ENCODE data around the gene SPAG9.
A peak's percentile ranks its signal among the peaks of the same experiment; 100 is the strongest.

Gene SPAG9

DNA sequence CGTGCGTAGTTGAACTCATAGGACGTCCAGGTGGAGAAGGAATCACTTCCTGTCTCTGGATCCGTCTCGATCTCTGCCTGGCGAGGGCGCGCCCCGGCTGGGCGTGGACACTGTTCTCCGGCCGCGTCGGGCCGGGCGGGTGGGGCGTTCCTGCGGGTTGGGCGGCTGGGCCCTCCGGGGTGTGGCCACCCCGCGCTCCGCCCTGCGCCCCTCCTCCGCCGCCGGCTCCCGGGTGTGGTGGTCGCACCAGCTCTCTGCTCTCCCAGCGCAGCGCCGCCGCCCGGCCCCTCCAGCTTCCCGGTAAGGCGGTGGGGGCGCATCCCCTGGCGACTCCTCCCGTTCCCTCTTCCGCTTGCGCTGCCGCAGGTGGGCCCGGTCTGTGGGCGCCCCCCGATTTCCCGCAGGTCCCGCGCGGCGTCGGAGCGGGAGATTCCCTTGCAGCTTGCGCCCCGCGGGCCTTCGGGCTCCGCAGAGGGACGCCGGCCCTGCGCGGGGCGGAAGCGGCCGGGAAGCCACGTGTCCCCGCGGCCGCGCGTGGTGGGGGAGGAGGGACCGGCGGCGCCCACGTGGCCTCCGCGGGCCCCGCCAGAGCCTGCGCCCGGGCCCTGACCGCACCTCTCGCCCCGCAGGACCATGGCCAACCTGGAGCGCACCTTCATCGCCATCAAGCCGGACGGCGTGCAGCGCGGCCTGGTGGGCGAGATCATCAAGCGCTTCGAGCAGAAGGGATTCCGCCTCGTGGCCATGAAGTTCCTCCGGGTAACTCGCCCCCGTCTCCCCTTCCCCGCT is 45.7 kb upstream of the SPAG9 start, which contains the start of gene NME2:
Gene NME2 (plus strand): TSS at position 214 of the 789 bp plus-strand sequence. CDS start 420 bp downstream, at position 634.
- Histone ChIP-seq H2AFZ (ENCODE audit: low read length) (peak within 1 kb of the TSS; percentile 77), H2BK120ac (ENCODE audit: low read depth, low read length) (no peak within 1 kb of the TSS), H3K9ac (ENCODE audit: low read depth, low read length, poor library complexity) (peak within 1 kb of the TSS; percentile 93), H2AK5ac (ENCODE audit: low read depth, low read length) (peak within 1 kb of the TSS; percentile 60), H2BK12ac (ENCODE audit: low read length) (no peak within 1 kb of the TSS), H3K9me3 (replicated peaks in 1 of 2; ENCODE audit: control insufficient read depth in 2 of 2, insufficient read depth in 1 of 2, low read depth in 1 of 2, low read length in 2 of 2) (no peaks in the 10 kb centered on the region), H4K91ac (ENCODE audit: low read depth, low read length, poor library complexity) (no peak within 1 kb of the TSS), H3K27me3 (ENCODE audit: control insufficient read depth in 3 of 3, insufficient read depth in 3 of 3, low read depth in 1 of 3, low read length in 3 of 3) (no peaks in the 10 kb centered on the region), H3K79me1 (ENCODE audit: low read depth, low read length) (peaks cover 4% of the 10 kb centered on the region), H3K4me2 (ENCODE audit: insufficient read depth, low read length, poor library complexity, severe bottlenecking) (peak within 1 kb of the TSS; percentile 97), H3K14ac (ENCODE audit: low read length) (peak within 1 kb of the TSS; percentile 87), H2BK5ac (ENCODE audit: low read length) (peak within 1 kb of the TSS; percentile 80), H3K4ac (ENCODE audit: low read length) (no peak within 1 kb of the TSS), H3K18ac (ENCODE audit: low read length) (peak within 1 kb of the TSS; percentile 94), H3K36me3 (replicated peaks in 1 of 2; ENCODE audit: control insufficient read depth in 2 of 2, insufficient read depth in 2 of 2, low read length in 2 of 2) (peaks cover 21 to 61% of the 10 kb centered on the region in 2 donors), H3K27ac (replicated peaks; ENCODE audit: low read length) (no peak within 1 kb of the TSS), H3K4me1 (ENCODE audit: control insufficient read depth in 2 of 2, insufficient read depth in 1 of 2, low read depth in 1 of 2, low read length in 2 of 2) (peaks cover 3 to 5% of the 10 kb centered on the region in 2 donors), H4K8ac (ENCODE audit: low read depth, low read length) (no peak within 1 kb of the TSS), H3K23ac (ENCODE audit: low read depth, low read length, poor library complexity) (peak within 1 kb of the TSS; percentile 70), H3K4me3 (ENCODE audit: low read length in 2 of 2) (peak within 1 kb of the TSS; percentile 70 to 92), H2BK15ac (ENCODE audit: low read length) (peak within 1 kb of the TSS; percentile 84)
- peak; percentile 80 for DNase-seq (ENCODE audit: low spot score)
- WGBS, 2 donors (ENCODE audit: extremely low coverage in 2 of 2, insufficient read length in 2 of 2, insufficient replicate concordance in 1 of 2) = no CpG with 5 or more reads among the region's 98 CpGs

DNA sequence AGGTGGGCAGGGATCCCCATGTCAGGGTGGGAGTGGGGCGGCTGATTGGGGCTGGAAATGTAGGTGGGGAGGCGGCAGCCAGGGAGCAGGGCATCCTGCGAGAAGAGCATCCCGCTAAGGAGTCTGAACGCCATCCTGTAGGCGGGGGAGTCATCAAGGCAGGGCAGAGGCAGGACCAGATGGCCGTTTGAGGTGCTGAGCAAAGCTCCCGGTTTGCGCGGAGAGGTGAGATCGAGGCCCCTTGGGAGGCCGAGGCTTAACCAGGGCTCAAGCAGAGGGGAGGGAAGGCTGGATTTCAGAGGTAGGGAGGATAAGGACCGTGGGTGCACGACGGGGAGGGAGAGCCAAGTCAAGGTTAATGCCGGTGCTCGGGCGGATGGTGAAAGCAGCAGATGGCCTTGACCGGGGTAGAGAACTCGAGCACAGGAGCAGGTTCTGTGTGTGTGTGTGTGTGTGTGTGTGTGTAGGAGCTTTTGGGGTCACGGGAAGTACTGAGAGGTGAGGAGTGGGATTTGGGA is 45.1 kb upstream of the SPAG9 start:
- DNase-seq (ENCODE audit: low spot score) = no peak
- Histone ChIP-seq H2BK5ac (ENCODE audit: low read length) (peak overlapping the region; percentile 80), H3K4me1 (ENCODE audit: control insufficient read depth in 2 of 2, insufficient read depth in 1 of 2, low read depth in 1 of 2, low read length in 2 of 2) (peaks cover 3 to 5% of the 10 kb centered on the region in 2 donors), H3K23ac (ENCODE audit: low read depth, low read length, poor library complexity) (peak overlapping the region; percentile 70), H4K91ac (ENCODE audit: low read depth, low read length, poor library complexity) (no peak overlapping the region), H3K9me3 (replicated peaks in 1 of 2; ENCODE audit: control insufficient read depth in 2 of 2, insufficient read depth in 1 of 2, low read depth in 1 of 2, low read length in 2 of 2) (no peaks in the 10 kb centered on the region), H3K4me3 (ENCODE audit: low read length in 2 of 2) (peak overlapping the region; percentile 70 to 76), H3K14ac (ENCODE audit: low read length) (no peak overlapping the region), H4K8ac (ENCODE audit: low read depth, low read length) (no peak overlapping the region), H3K4me2 (ENCODE audit: insufficient read depth, low read length, poor library complexity, severe bottlenecking) (peak overlapping the region; percentile 97), H3K36me3 (replicated peaks in 1 of 2; ENCODE audit: control insufficient read depth in 2 of 2, insufficient read depth in 2 of 2, low read length in 2 of 2) (peaks cover 24 to 61% of the 10 kb centered on the region in 2 donors), H3K27me3 (ENCODE audit: control insufficient read depth in 3 of 3, insufficient read depth in 3 of 3, low read depth in 1 of 3, low read length in 3 of 3) (no peaks in the 10 kb centered on the region), H2AFZ (ENCODE audit: low read length) (peak overlapping the region; percentile 77), H2BK15ac (ENCODE audit: low read length) (no peak overlapping the region), H3K18ac (ENCODE audit: low read length) (peak overlapping the region; percentile 4), H2BK12ac (ENCODE audit: low read length) (no peak overlapping the region), H3K9ac (ENCODE audit: low read depth, low read length, poor library complexity) (peak overlapping the region; percentile 87), H3K27ac (replicated peaks; ENCODE audit: low read length) (no peak overlapping the region), H3K4ac (ENCODE audit: low read length) (no peak overlapping the region), H3K79me1 (ENCODE audit: low read depth, low read length) (peaks cover 4% of the 10 kb centered on the region), H2BK120ac (ENCODE audit: low read depth, low read length) (no peak overlapping the region), H2AK5ac (ENCODE audit: low read depth, low read length) (peak overlapping the region; percentile 44)
- WGBS, 2 donors (ENCODE audit: extremely low coverage in 2 of 2, insufficient read length in 2 of 2, insufficient replicate concordance in 1 of 2) = no CpG with 5 or more reads among the region's 21 CpGs

DNA sequence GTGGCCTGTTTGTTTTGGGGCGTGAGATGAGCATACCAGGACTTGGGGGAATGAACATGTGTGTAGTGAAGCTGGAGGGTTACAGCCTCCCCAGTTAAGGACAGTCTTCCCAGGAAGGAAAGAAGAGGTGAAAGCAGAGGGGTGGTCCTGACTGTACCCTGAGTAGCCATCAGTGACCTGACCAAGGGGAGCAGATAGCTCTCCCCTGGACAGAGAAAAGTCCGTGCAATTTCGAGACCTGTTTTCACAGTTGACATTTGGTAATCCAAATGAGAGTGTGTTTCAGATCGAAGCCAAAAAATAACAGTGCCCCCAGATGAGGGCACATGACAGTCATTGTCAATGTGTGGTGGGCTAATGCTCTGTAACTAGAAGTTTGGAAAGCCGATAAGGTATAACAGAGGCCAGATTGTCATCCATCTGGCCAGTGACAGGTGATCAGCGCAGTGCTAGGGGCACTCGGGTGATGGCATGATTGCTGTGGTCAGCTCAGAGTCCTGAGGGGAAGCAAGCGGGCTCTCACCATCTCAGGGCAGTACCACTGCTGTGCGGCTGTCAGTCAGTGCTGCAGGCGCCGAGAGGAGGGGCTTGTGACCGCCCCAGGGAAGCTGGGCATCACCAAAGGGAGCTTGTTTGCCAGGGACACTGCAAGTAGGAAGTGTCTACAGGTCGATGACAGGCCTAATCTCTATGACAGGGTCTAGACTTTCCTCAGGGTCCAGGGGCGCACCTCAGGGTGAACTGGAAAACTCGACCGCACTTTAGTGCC is 44.4 kb upstream of the SPAG9 start:
- Histone ChIP-seq H3K27ac (replicated peaks; ENCODE audit: low read length) (no peak overlapping the region), H2BK5ac (ENCODE audit: low read length) (peak overlapping the region; percentile 80), H4K91ac (ENCODE audit: low read depth, low read length, poor library complexity) (no peak overlapping the region), H3K27me3 (ENCODE audit: control insufficient read depth in 3 of 3, insufficient read depth in 3 of 3, low read depth in 1 of 3, low read length in 3 of 3) (no peaks in the 10 kb centered on the region), H3K4me1 (ENCODE audit: control insufficient read depth in 2 of 2, insufficient read depth in 1 of 2, low read depth in 1 of 2, low read length in 2 of 2) (peaks cover 3 to 5% of the 10 kb centered on the region in 2 donors), H4K8ac (ENCODE audit: low read depth, low read length) (no peak overlapping the region), H3K9ac (ENCODE audit: low read depth, low read length, poor library complexity) (no peak overlapping the region), H3K23ac (ENCODE audit: low read depth, low read length, poor library complexity) (peak overlapping the region; percentile 70), H2AFZ (ENCODE audit: low read length) (no peak overlapping the region), H2BK12ac (ENCODE audit: low read length) (no peak overlapping the region), H3K4me3 (ENCODE audit: low read length in 2 of 2) (peak overlapping the region in 1 of 2 donors; percentile 76), H3K4ac (ENCODE audit: low read length) (no peak overlapping the region), H3K9me3 (replicated peaks in 1 of 2; ENCODE audit: control insufficient read depth in 2 of 2, insufficient read depth in 1 of 2, low read depth in 1 of 2, low read length in 2 of 2) (no peaks in the 10 kb centered on the region), H2BK15ac (ENCODE audit: low read length) (no peak overlapping the region), H3K18ac (ENCODE audit: low read length) (peak overlapping the region; percentile 4), H3K79me1 (ENCODE audit: low read depth, low read length) (peaks cover 4% of the 10 kb centered on the region), H2BK120ac (ENCODE audit: low read depth, low read length) (no peak overlapping the region), H2AK5ac (ENCODE audit: low read depth, low read length) (peak overlapping the region; percentile 44), H3K14ac (ENCODE audit: low read length) (no peak overlapping the region), H3K36me3 (replicated peaks in 1 of 2; ENCODE audit: control insufficient read depth in 2 of 2, insufficient read depth in 2 of 2, low read length in 2 of 2) (peaks cover 27 to 61% of the 10 kb centered on the region in 2 donors), H3K4me2 (ENCODE audit: insufficient read depth, low read length, poor library complexity, severe bottlenecking) (peak overlapping the region; percentile 97)
- DNase-seq (ENCODE audit: low spot score) = no peak
- WGBS, 2 donors (ENCODE audit: extremely low coverage in 2 of 2, insufficient read length in 2 of 2, insufficient replicate concordance in 1 of 2) = no CpG with 5 or more reads among the region's 16 CpGs
